Left forelimb (tissue), 1 donor: ENCODE results near the gene HPS1.

Source experiments
- DNase-seq: peaks from one replicate; pipeline ENCODE4 v3.0.0-alpha.2; 2018; ENCODE audit warnings: low spot score

HPS1 gene

GRCh38 chr10:98463976-98464754 is 17.4 kb upstream of the HPS1 start:
- no peak for DNase-seq

- no peak for DNase-seq
These were observed 16.3 kb upstream of the HPS1 start for GRCh38 chr10:98463016-98463415.

GRCh38 chr10:98461500-98461842 is 14.7 kb upstream of the HPS1 start:
- DNase-seq: no peak

- no peak for DNase-seq
These were observed 14.2 kb upstream of the HPS1 start for GRCh38 chr10:98460837-98461499.

- no peak for DNase-seq
These were observed 12.4 kb upstream of the HPS1 start for GRCh38 chr10:98458809-98459784.

GRCh38 chr10:98457721-98458120 is 11.0 kb upstream of the HPS1 start:
- DNase-seq: no peak

GRCh38 chr10:98456686-98457482 is 10.1 kb upstream of the HPS1 start:
- no peak for DNase-seq

DNA sequence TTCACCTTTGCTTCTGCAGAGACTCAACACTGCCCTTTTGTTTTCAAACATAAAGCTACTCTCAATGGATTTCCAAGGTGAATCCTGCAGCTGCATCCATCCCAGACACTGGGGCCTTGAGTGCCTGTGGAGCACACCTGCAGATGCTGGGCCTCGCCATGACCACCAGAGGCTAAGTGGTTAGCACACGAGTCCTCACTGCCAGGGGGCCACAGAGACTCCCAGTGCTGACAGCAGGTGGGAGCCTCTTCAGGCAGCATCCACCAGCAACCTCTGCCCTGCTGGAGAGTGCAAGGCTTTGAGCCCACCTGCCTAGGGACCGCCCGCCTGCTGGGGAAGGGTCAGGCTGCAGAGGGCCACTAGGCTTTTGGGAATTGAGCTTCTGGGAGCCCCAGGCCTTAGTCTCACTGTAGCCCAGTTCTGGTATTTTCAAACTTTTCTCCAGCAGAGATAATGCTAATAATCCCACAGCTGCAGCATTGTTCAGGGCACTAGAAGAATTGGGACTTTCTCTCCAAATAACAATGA is 9.4 kb upstream of the HPS1 start:
- DNase-seq: no peak

DNA sequence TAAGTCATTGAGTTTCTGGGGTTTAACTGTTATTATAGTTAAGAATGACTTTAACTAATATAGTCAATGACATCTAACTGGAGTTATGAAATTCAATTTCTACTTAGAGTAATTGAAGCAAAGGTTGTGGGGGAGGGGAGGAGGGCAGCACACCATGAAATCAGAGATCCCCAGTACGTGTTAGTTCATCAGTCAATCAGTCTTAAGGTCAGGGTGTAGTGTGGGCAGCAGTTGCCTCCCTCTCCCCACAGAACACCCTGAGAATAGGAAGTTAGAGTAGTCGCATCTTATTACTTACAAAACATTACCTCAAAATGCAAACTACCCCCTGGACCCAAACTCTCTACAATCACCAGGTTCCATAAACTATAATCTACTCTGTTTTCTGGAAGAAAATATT is 7.0 kb upstream of the HPS1 start:
- DNase-seq: no peak

DNA sequence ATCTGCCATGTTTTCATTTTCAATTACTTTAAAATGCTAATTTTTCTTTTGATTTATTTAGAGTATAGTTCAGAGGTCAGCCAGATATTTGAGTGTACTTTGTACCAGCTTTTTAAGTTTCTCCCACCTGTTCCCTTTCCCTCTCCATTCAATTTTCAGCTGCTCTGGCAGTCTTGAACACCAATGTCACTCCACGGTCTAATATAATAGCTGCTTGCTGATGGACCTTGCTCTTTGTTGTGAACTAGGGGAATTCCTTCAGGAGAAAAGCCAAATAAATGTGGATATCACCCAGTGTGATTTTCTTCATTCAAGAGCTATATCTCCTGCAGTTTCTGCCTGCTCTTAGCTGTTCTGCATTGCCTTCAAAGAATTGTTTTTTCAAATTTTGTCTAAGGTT is 3.9 kb upstream of the HPS1 start:
- no peak for DNase-seq

DNA sequence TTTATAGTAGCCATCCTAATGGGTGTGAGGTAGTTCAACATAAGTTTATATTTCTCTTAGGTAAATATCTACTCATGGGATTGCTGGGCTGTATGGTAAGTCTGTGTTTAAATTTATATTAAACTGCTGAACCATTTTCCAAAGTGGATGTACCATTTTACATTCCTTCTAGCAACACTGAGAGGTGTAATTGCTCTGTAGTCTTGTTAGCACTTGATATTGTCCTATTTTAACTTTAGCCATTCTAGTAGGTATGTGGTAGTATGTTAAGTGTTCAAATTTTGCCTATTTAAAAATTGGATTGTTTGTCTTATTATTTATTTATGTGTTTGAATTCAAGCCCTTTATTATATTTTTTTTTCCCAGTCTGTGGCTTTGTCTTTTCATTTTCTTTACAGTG is 2.6 kb upstream of the HPS1 start:
- no peak for DNase-seq

GRCh38 chr10:98446151-98446660 is 529 bp downstream of the HPS1 start:
- no peak for DNase-seq

DNA sequence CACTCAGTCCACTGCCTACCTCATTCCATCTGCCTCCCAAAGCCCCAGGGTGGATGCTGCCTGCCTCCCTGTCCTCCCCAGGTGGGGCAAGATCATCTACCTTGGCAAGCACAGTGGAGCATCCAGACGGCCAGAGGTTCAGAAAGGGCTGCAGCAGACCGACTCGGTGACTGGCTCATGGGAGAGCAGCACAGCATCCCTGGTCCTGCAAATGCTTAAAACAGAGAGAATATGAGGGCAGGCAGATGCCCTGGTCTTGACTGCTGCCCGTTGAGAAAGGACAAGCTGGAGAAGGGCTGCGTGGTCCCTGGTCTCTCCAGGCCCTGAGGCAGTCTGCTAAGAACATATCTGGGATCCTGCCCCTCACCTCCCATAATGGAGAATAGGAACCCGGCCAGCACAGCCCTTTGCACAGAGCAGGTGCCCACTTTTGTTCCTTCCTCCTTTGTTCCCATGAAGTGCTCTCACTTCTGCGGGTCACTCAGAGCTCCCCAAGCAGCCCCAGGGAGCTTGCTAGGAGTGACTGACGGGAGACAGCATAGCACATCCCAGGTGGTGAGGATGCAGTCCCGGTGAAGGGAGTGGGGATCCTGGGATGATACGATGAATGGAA is 1.4 kb downstream of the HPS1 start:
- DNase-seq: no peak

DNA sequence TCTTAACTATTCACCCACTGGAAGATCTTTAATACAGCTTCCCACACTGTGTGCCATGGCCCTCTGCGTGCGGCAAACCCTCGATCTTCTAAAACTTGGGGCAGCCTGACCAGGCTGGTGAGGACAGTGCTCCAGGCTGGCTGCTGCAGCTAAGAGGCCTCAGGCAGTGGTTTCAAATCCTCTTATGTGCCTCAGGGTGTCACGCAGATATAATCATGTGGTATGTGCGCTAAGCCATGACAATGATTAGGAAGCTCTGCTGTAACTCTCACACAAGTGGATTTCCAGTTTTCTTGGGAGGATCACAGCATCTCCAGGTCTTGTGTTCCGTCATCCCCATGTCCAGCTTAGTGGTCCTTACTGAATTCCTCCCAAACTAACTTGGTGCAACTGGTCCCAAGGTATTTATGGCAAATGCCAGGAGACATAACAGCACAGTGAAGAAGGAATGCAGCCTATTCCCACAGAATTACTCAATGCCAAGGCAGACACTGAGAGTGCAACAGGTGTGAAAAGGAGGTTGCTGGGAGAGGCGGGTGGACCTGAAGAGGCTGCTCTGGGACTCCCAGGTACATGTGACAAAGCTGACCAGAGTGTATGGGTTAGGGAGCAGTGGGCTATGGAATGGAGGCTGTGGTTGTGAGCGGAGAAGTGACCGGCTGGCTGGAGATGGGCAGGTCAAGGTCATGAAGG is 2.3 kb downstream of the HPS1 start:
- no peak for DNase-seq

DNA sequence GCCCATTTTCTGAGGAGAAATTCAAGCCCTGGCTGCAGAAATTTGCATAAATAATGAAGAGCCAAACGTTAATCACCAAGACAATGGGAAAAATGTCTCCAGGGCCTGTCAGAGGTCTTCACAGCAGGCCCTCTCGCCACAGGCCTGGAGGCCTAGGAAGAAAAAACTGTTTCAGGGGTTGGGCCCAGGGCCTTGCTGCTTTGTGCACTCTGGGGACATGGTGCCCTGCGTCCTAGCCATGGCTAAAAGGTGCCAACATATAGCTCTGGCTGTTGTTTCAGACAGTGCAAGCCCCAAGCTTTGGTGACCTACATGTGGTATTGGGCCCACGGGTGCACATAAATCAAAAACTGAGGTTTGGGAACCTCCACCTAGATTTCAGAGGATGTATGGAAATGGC is 8.0 kb downstream of the HPS1 start:
- DNase-seq: no peak

- DNase-seq: no peak
These were observed 10.0 kb downstream of the HPS1 start for GRCh38 chr10:98436704-98437103.

DNA sequence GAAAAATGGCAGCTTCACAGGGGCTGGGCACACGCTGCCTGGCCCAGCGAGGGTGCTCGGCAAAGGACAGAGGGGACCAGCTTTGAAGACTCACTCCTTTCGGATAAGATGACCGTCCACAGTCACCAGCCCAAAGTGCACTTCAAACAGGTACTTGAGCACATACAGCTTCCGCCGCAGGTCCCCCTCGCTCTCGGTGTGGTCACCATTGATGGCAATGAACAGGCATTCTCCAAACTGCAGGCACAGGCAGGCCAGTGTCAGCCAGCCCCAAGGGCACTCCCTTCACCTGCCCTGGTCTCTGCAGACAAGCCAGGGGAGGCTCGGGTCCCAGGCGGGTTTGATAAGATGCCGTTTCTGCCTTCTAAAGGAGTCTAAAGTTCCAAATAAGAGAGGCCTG is 11.6 kb downstream of the HPS1 start:
- DNase-seq: no peak

DNA sequence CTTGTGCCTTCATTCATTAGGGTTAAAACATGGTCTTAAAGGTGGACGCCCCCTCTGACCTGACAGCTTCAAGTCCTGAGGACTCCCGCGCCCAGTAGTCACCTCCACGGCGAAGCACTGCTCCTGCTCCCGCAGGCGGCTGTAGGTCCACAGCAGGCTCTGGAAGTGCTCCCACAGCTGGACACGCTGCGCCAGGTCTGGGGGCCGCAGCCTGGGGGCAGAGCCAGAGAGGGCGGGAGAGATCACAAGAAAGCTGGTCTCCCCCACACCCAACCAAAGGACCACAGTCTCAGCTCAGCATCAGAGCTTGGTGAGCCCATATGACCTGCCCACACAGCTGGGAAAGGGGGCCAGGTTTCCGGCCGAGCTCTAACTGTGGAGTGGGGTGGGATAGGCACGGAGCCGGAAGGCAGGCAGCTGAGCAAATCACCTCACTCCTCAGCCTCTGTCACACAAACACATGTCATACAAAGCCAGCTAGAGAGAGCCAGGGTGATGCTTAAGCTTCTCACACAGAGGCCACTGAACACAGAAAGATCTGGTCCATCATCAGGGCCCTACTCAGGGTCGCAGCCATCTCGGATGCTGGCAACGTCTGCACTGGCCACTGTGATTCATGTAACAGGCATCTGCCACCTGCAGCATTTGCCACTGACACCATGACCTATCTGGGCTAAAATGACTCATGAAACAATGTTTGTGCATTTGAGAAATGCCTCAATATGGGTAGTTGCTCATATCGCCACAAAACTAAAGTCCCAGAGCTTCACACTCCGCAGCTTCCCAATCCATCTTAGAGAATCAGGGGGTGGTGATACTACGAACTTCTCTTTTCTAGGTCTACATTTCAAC is 12.6 kb downstream of the HPS1 start:
- no peak for DNase-seq

GRCh38 chr10:98433371-98433770 is 13.4 kb downstream of the HPS1 start:
- no peak for DNase-seq
